ENCODE measurements around the gene PSMC4.

The PSMC4 gene

DNA sequence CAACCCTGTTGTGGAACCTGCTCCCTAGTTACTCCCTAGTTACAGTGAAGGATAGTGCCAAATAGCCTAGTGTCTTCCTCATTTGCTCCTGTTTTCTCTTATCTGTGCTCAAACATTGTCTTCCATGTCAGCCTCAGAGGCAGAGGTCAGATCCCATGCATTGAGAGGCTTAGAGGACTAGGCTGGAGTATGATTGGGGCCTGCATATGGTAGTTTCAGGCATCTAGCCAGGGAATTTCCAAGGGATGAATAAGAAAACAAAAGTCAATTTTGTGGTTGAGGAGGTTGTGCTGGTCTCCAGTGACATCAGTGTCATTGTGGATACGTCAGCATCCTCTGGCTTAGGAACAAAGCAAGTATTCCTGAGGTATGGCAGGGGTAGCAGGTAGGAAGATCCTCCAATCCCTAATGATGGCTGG is 35.3 kb downstream of the PSMC4 start:
- DNase-seq (ENCODE audit: low read depth): no peak
- no peak overlapping the region for H3K4me3 ChIP-seq (ENCODE audit: control insufficient read depth, low read depth, low read length)
- TF ChIP-seq, protein P1, sequence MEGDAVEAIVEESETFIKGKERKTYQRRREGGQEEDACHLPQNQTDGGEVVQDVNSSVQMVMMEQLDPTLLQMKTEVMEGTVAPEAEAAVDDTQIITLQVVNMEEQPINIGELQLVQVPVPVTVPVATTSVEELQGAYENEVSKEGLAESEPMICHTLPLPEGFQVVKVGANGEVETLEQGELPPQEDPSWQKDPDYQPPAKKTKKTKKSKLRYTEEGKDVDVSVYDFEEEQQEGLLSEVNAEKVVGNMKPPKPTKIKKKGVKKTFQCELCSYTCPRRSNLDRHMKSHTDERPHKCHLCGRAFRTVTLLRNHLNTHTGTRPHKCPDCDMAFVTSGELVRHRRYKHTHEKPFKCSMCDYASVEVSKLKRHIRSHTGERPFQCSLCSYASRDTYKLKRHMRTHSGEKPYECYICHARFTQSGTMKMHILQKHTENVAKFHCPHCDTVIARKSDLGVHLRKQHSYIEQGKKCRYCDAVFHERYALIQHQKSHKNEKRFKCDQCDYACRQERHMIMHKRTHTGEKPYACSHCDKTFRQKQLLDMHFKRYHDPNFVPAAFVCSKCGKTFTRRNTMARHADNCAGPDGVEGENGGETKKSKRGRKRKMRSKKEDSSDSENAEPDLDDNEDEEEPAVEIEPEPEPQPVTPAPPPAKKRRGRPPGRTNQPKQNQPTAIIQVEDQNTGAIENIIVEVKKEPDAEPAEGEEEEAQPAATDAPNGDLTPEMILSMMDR (IDR thresholded peaks at IDR 0.05; ENCODE audit: control insufficient read depth, insufficient read depth, low read depth, low read length, missing control alignments): no peak

DNA sequence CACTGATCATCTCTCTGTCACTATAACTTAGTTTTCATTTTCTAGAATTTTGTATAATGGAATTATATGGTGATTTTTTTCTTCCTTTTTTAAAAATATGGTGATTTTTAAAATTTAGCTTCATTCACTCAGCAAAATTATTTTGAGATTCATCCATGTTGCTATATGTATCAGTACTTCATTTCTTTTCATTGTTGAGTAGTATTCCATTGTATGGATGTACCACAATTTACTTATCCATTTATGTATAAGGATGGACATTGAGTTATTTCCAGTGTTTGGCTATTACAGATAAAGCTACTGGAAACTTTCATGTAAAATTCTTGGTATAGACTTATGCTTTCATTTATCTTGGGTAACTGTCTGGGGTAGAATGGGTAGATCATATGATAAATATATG is 38.7 kb downstream of the PSMC4 start:
- TF ChIP-seq, protein P1 (IDR thresholded peaks at IDR 0.05; ENCODE audit: control insufficient read depth, insufficient read depth, low read depth, low read length, missing control alignments): no peak

DNA sequence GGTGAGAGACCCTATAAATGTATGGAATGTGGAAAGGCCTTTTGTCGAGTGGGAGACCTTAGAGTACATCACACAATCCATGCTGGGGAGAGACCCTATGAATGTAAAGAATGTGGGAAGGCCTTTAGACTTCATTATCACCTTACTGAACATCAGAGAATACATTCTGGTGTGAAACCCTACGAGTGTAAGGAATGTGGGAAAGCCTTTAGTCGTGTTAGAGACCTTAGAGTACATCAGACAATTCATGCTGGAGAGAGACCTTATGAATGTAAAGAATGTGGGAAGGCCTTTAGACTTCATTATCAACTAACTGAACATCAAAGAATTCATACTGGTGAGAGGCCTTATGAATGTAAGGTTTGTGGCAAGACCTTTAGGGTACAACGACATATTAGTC is 43.0 kb downstream of the PSMC4 start:
- H3K4me3 ChIP-seq (ENCODE audit: control insufficient read depth, low read depth, low read length): no peak overlapping the region
- no peak for DNase-seq (ENCODE audit: low read depth)
- TF ChIP-seq, protein P1 (IDR thresholded peaks at IDR 0.05; ENCODE audit: control insufficient read depth, insufficient read depth, low read depth, low read length, missing control alignments): no peak

More for the DNA sequence above, 38.7 kb downstream of the PSMC4 start:
- DNase-seq (ENCODE audit: low read depth): no peak
- no peak overlapping the region for H3K4me3 ChIP-seq (ENCODE audit: control insufficient read depth, low read depth, low read length)

DNA sequence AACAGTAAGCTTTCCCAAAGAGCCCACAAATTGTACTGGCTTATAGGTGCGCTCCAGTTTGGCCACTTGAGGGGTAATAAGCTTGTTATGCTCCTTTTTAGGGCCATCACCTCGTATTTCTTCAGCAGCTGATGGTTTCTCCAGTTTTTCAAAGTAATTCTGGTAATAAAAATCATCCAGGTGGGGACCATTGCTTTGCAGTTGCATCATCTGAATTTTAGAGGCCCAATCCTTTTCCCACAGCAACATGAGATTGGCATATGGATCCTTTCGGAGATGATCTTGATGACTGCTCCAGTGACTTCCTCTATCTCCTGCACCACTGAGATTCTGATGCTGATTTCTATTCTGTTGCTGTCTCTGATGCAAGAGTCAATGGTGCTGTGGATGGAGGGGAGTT is 53.0 kb downstream of the PSMC4 start:
- no peak overlapping the region for H3K4me3 ChIP-seq (ENCODE audit: control insufficient read depth, low read depth, low read length)
- TF ChIP-seq, protein P1 (IDR thresholded peaks at IDR 0.05; ENCODE audit: control insufficient read depth, insufficient read depth, low read depth, low read length, missing control alignments): no peak
- no peak for DNase-seq (ENCODE audit: low read depth)

DNA sequence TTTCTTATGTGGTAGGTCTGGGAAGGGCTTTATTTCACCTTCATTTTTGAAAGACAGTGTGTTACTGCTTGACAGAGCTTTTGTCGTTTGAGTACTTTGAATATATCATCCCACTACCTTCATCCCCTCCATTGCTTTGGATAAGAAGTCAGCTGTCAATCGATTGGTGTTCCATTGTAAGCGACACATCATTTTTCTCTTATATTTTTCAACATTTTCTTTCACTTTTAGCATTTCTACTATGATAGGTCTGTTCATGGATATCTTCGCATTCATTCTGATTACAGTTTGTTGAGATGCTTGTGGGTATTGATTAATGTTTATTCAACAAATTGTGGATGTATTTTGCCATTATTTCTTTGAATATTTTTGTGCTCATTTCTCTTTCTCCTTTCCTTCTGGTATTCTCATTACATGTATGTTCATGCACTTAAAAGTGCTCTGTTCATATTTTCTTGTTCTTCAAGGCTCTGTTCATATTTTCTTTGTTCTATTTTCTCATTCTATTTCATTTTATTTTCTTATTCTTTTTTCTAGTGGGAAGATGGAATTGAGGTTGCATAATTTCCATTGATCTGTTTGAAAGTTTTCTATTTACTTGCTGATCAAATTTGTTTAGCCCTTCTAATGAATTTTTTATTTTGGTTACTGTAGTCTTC is 55.1 kb downstream of the PSMC4 start:
- no peak for DNase-seq (ENCODE audit: low read depth)
- no peak overlapping the region for H3K4me3 ChIP-seq (ENCODE audit: control insufficient read depth, low read depth, low read length)
- TF ChIP-seq, protein P1 (IDR thresholded peaks at IDR 0.05; ENCODE audit: control insufficient read depth, insufficient read depth, low read depth, low read length, missing control alignments): no peak

DNA sequence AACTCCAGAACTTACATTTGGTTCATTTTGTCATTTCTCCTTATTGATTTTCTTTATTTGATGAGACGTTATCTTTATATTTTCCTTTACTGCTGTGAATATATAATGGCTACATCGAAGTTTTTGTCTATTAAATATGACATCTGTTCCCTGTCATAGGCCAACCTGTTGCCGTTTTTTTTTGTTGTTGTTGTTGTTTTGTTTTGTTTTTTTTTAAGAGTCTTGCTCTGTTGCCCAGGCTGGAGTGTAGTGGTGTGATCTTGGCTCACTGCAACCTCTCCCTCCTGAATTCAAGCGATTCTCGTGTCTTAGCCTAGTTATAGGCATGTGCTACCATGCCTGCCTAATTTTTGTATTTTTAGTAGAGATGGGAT is 55.6 kb downstream of the PSMC4 start:
- DNase-seq (ENCODE audit: low read depth): no peak
- TF ChIP-seq, protein P1 (IDR thresholded peaks at IDR 0.05; ENCODE audit: control insufficient read depth, insufficient read depth, low read depth, low read length, missing control alignments): no peak
- no peak overlapping the region for H3K4me3 ChIP-seq (ENCODE audit: control insufficient read depth, low read depth, low read length)
